WTC11 (cell line): ENCODE results near the gene SIX4. TPM values are rescaled to one million over a fixed set of nuclear protein-coding genes. Genes with fewer than 3 reads are reported as not detected.
A peak's percentile ranks its signal among the peaks of the same experiment; 100 is the strongest.

Experiments used
- ATAC-seq: fragments of 200-7000 bp; cut with Tn5 transposase; 2 replicates; pipeline ENCODE4 v1.10.0; 2021; ENCODE audit warnings: mild to moderate bottlenecking, moderate library complexity
- CTCF ChIA-PET: fragments of 300-600 bp; sonication (Branson Sonifier 250); formaldehyde crosslinking; loops from one replicate; lab custom pipeline; 2021; ENCODE audit warnings: antibody characterized with exemption; lab: Charles Lee
- POLR2A ChIA-PET: fragments of 350-600 bp; sonication (Branson Sonifier 250); formaldehyde crosslinking; loops from one replicate; lab custom pipeline; 2021; ENCODE audit warnings: antibody characterized with exemption; lab: Charles Lee
- DNase-seq: peaks from one replicate; pipeline ENCODE4 v3.0.0; 2021; ENCODE audit warnings: low spot score
- H3K27ac Mint-ChIP-seq: 2 replicates; pipeline ENCODE4 v1.8.0; 2021; ENCODE audit warnings: mixed read lengths
- H3K27me3 Mint-ChIP-seq: 2 replicates; pipeline ENCODE4 v1.8.0; 2021; ENCODE audit warnings: low read depth, mild to moderate bottlenecking, moderate library complexity, mixed read lengths
- H3K36me3 Mint-ChIP-seq: 2 replicates; pipeline ENCODE4 v1.8.0; 2021; ENCODE audit warnings: mixed read lengths
- H3K4me1 Mint-ChIP-seq: 2 replicates; pipeline ENCODE4 v1.8.0; 2022; ENCODE audit warnings: mixed read lengths
- H3K4me3 Mint-ChIP-seq: 2 replicates; pipeline ENCODE4 v1.8.0; 2021; ENCODE audit warnings: mild to moderate bottlenecking, moderate library complexity, mixed read lengths
- H3K9me3 Mint-ChIP-seq: 2 replicates; pipeline ENCODE4 v1.8.0; 2021; ENCODE audit warnings: mixed read lengths
- ARID4B ChIP-seq: sonication (generic); formaldehyde crosslinking; IDR thresholded peaks from 2 replicates; pipeline ENCODE4 v1.8.0; 2023; ENCODE audit warnings: missing genetic modification reagents, mild to moderate bottlenecking, borderline replicate concordance
- ATF1 ChIP-seq: sonication (generic); formaldehyde crosslinking; IDR thresholded peaks from 2 replicates; pipeline ENCODE4 v1.8.1; 2023; ENCODE audit warnings: mild to moderate bottlenecking, moderate library complexity, missing genetic modification reagents
- CREB1 ChIP-seq: sonication (generic); formaldehyde crosslinking; IDR thresholded peaks from 2 replicates; pipeline ENCODE4 v1.8.0; 2023; ENCODE audit warnings: mild to moderate bottlenecking, missing genetic modification reagents
- CREM ChIP-seq: sonication (generic); formaldehyde crosslinking; IDR thresholded peaks from 2 replicates; pipeline ENCODE4 v1.8.1; 2022; ENCODE audit warnings: mild to moderate bottlenecking, missing genetic modification reagents, moderate library complexity
- ETV6 ChIP-seq: sonication (generic); formaldehyde crosslinking; IDR thresholded peaks from 2 replicates; pipeline ENCODE4 v1.8.1; 2022; ENCODE audit warnings: mild to moderate bottlenecking, missing genetic modification reagents
- FOXP1 ChIP-seq: sonication (generic); formaldehyde crosslinking; IDR thresholded peaks from 2 replicates; pipeline ENCODE4 v1.8.0; 2022; ENCODE audit warnings: missing genetic modification reagents, mild to moderate bottlenecking, moderate library complexity, borderline replicate concordance
- GRHL2 ChIP-seq: fragments of 250-450 bp; sonication (Bioruptor Pico); IDR thresholded peaks from 2 replicates; pipeline ENCODE4 v1.8.0; 2022; ENCODE audit warnings: mild to moderate bottlenecking, moderate library complexity; ENCODE audit not compliant: insufficient replicate concordance, severe bottlenecking
- GTF2I ChIP-seq: fragments of 250-450 bp; sonication (Bioruptor Pico); conservative IDR thresholded peaks from 2 replicates; pipeline ENCODE4 v1.4.0; 2021; ENCODE audit warnings: mild to moderate bottlenecking
- IRF2 ChIP-seq: sonication (generic); formaldehyde crosslinking; IDR thresholded peaks from 2 replicates; pipeline ENCODE4 v1.8.0; 2022; ENCODE audit warnings: low read depth, missing genetic modification reagents, borderline replicate concordance
- JUN ChIP-seq: sonication (generic); formaldehyde crosslinking; IDR thresholded peaks from 2 replicates; pipeline ENCODE4 v1.8.0; 2023; ENCODE audit warnings: mild to moderate bottlenecking, missing genetic modification reagents
- MAX ChIP-seq: sonication (generic); formaldehyde crosslinking; IDR thresholded peaks from 2 replicates; pipeline ENCODE4 v1.8.0; 2022; ENCODE audit warnings: mild to moderate bottlenecking, missing genetic modification reagents
- NFYB ChIP-seq: sonication (generic); formaldehyde crosslinking; conservative IDR thresholded peaks from 2 replicates; pipeline ENCODE4 v1.8.0; 2022; ENCODE audit warnings: low read depth, missing genetic modification reagents
- PREB ChIP-seq: sonication (generic); formaldehyde crosslinking; IDR thresholded peaks from 2 replicates; pipeline ENCODE4 v1.8.1; 2022; ENCODE audit warnings: mild to moderate bottlenecking, missing genetic modification reagents, moderate library complexity, borderline replicate concordance
- PRRX2 ChIP-seq: fragments of 250-450 bp; sonication (Bioruptor Pico); IDR thresholded peaks from 2 replicates; pipeline ENCODE4 v1.8.0; 2021; ENCODE audit warnings: mild to moderate bottlenecking
- RORB ChIP-seq: fragments of 250-450 bp; sonication (Bioruptor Pico); IDR thresholded peaks from 2 replicates; pipeline ENCODE4 v1.9.0; 2021; ENCODE audit warnings: mild to moderate bottlenecking
- SMAD3 ChIP-seq: sonication (generic); formaldehyde crosslinking; IDR thresholded peaks from 2 replicates; pipeline ENCODE4 v1.8.0; 2022; ENCODE audit warnings: missing genetic modification reagents, mild to moderate bottlenecking, borderline replicate concordance
- SOX15 ChIP-seq: fragments of 250-450 bp; sonication (Bioruptor Pico); IDR thresholded peaks from 2 replicates; pipeline ENCODE4 v1.9.0; 2021; ENCODE audit warnings: mild to moderate bottlenecking
- TCF7 ChIP-seq: sonication (generic); formaldehyde crosslinking; IDR thresholded peaks from 2 replicates; pipeline ENCODE4 v1.8.0; 2022; ENCODE audit warnings: mild to moderate bottlenecking, low read depth, missing genetic modification reagents, moderate library complexity
- TEAD1 ChIP-seq: sonication (generic); formaldehyde crosslinking; IDR thresholded peaks from 2 replicates; pipeline ENCODE4 v1.8.0; 2022; ENCODE audit warnings: mild to moderate bottlenecking, missing genetic modification reagents
- USF2 ChIP-seq: sonication (generic); formaldehyde crosslinking; IDR thresholded peaks from 2 replicates; pipeline ENCODE4 v1.8.1; 2023; ENCODE audit warnings: mild to moderate bottlenecking, missing genetic modification reagents, moderate library complexity
- ZMAT4 ChIP-seq: fragments of 250-450 bp; sonication (Bioruptor Pico); IDR thresholded peaks from 2 replicates; pipeline ENCODE4 v1.9.0; 2021; ENCODE audit warnings: mild to moderate bottlenecking
- ZNF263 ChIP-seq: sonication (generic); formaldehyde crosslinking; IDR thresholded peaks from 2 replicates; pipeline ENCODE4 v1.8.1; 2022; ENCODE audit warnings: low read depth, mild to moderate bottlenecking, moderate library complexity, missing genetic modification reagents
- ZNF281 ChIP-seq: sonication (generic); formaldehyde crosslinking; IDR thresholded peaks from 2 replicates; pipeline ENCODE4 v1.8.0; 2023; ENCODE audit warnings: mild to moderate bottlenecking, missing genetic modification reagents
- ZNF317 ChIP-seq: sonication (generic); formaldehyde crosslinking; IDR thresholded peaks from 2 replicates; pipeline ENCODE4 v1.8.1; 2023; ENCODE audit warnings: low read depth, mild to moderate bottlenecking, moderate library complexity, missing genetic modification reagents, borderline replicate concordance
- ZNF512 ChIP-seq: sonication (generic); formaldehyde crosslinking; IDR thresholded peaks from 2 replicates; pipeline ENCODE4 v1.8.1; 2022; ENCODE audit warnings: missing genetic modification reagents, borderline replicate concordance
- total RNA-seq: library from RNA; stranded (reverse); gene quantifications from 3 replicates; pipeline ENCODE4 v1.2.3, GENCODE V29; 2021

SIX4 gene
- total RNA-seq, 1 experiment from 2014 or later = 41.8 TPM

- ChIA-PET CTCF (interaction anchor here (0.6 to 1.5 kb wide), 5 partner anchors 13 to 258 kb away, joined by 3 to 8 read pairs (median 3); partner anchors contain the start of genes SLC38A6 and TRMT5), POLR2A (interaction anchor here (1.0 to 3.3 kb wide), 5 partner anchors 10 to 516 kb away, joined by 3 to 12 read pairs (median 4); partner anchors contain the start of genes SLC38A6 and TRMT5)
- ATAC-seq (peak; percentile 3; the same call in 1 of the 2 replicates), DNase-seq (peak; percentile 66)
- Mint-ChIP-seq H3K27me3 (no peaks in the 10 kb centered on the region), H3K9me3 (0 out of 2 replicates have a peak, but pooled peaks cover 4% of the 10 kb centered on the region), H3K27ac (peak overlapping the region; percentile 91), H3K4me3 (peak overlapping the region; percentile 96), H3K36me3 (peaks cover 25% of the 10 kb centered on the region), H3K4me1 (peaks cover 37% of the 10 kb centered on the region)
- TF ChIP-seq CREM (CRISPR knock-in tag) (no peak), ATF1 (CRISPR knock-in tag) (no peak), CREB1 (CRISPR knock-in tag) (no peak), ZNF317 (no peak), PRRX2 (no peak), ZNF281 (CRISPR knock-in tag) (no peak), FOXP1 (CRISPR knock-in tag) (peak; percentile 55), GTF2I (no peak), ZNF263 (CRISPR knock-in tag) (no peak), IRF2 (no peak), RORB (no peak), ZMAT4 (CRISPR knock-in tag) (no peak), TEAD1 (CRISPR knock-in tag) (peak; percentile 13; the same call in 1 of the 2 replicates), NFYB (CRISPR knock-in tag) (no peak), SOX15 (CRISPR knock-in tag) (no peak), GRHL2 (CRISPR knock-in tag) (no peak), PREB (CRISPR knock-in tag) (no peak), ZNF512 (no peak), ETV6 (CRISPR knock-in tag) (no peak), JUN (no peak), USF2 (CRISPR knock-in tag) (0 out of 2 replicates have a peak, but pooled peaks have one; percentile 4), MAX (CRISPR knock-in tag) (no peak), SMAD3 (no peak), ARID4B (no peak), TCF7 (CRISPR knock-in tag) (0 out of 2 replicates have a peak, but pooled peaks have one; percentile 33)
Measured at GRCh38 chr14:60723116-60723906, 840 bp downstream of the SIX4 start.
